T-helper 1 cell treated with Interleukin-12 subunit alpha and Interleukin-12 subunit beta and Interleukin-4 antibody, amounts not matched to agents 30 ng/mL and 1 ng/mL, for 36 hours (primary cell): ENCODE measurements around the gene DDX51. TPM values are rescaled to one million over a fixed set of nuclear protein-coding genes. Genes with fewer than 3 reads are reported as not detected.

Source experiments
- intact Hi-C: fragments of 100-400 bp; cut with micrococcal nuclease; formaldehyde crosslinking; loops from one replicate; pipeline ENCODE4 v1.15.1; 2024
- total RNA-seq: library from RNA; stranded (reverse); gene quantifications from 2 replicates; pipeline ENCODE4 v1.2.3, GENCODE V29; 2022

The DDX51 gene
- 32.6 and 33.1 TPM in 2 replicates for total RNA-seq

GRCh38 chr12:132144115-132144809 is at the start of gene DDX51, which contains the start of gene NOC4L:
Gene DDX51 (minus strand): TSS chr12:132144319. CDS start chr12:132144296, 23 bp downstream.
Gene NOC4L (plus strand): TSS chr12:132144457. CDS start chr12:132144489, 32 bp downstream.
- intact Hi-C loops: loop anchor here (1.0 to 10.0 kb wide), 6 partner anchors 45 to 618 kb away; partner anchors contain the start of genes ANKLE2, EP400, POLE and PXMP2

- intact Hi-C loops: no loop called here
These were observed 47.8 kb upstream of the DDX51 start for GRCh38 chr12:132191715-132192553.

GRCh38 chr12:132190834-132191500 is 46.8 kb upstream of the DDX51 start:
- intact Hi-C loops: no loop called here

- intact Hi-C loops: no loop called here
These were observed 46.1 kb upstream of the DDX51 start for GRCh38 chr12:132190012-132190755.

GRCh38 chr12:132189378-132190011 is 45.4 kb upstream of the DDX51 start:
- intact Hi-C loops: loop anchor here (1.0 to 2.0 kb wide), 11 partner anchors 10 to 1317 kb away; partner anchors contain the start of genes ANKLE2, DDX51, NOC4L and PGAM5

GRCh38 chr12:132188916-132189325 is 44.8 kb upstream of the DDX51 start:
- intact Hi-C loops: loop anchor here (1.0 to 2.0 kb wide), 11 partner anchors 10 to 1316 kb away; partner anchors contain the start of genes ANKLE2, DDX51, NOC4L and PGAM5

GRCh38 chr12:132188451-132188901 is 44.4 kb upstream of the DDX51 start:
- intact Hi-C loops: loop anchor here (2.0 kb wide), 3 partner anchors 522 to 1316 kb away; partner anchors contain the start of genes ANKLE2, PGAM5 and RAN

GRCh38 chr12:132187646-132188450 is 43.7 kb upstream of the DDX51 start:
- intact Hi-C loops: loop anchor here (2.0 kb wide), 3 partner anchors 523 to 1315 kb away; partner anchors contain the start of genes ANKLE2, PGAM5 and RAN

GRCh38 chr12:132186857-132187620 is 42.9 kb upstream of the DDX51 start:
- intact Hi-C loops: loop anchor here (1.0 kb wide), 1 partner anchor 42 kb away; no protein-coding TSS in a partner anchor

GRCh38 chr12:132186208-132186856 is 42.2 kb upstream of the DDX51 start:
- intact Hi-C loops: loop anchor here (1.0 kb wide), 1 partner anchor 41 kb away; no protein-coding TSS in a partner anchor

- intact Hi-C loops: loop anchor here (1.0 kb wide), 1 partner anchor 40 kb away; no protein-coding TSS in a partner anchor
These were observed 41.6 kb upstream of the DDX51 start for GRCh38 chr12:132185705-132186104.

GRCh38 chr12:132182711-132183365 is 38.7 kb upstream of the DDX51 start:
- intact Hi-C loops: no loop called here

GRCh38 chr12:132182206-132182710 is 38.1 kb upstream of the DDX51 start:
- intact Hi-C loops: no loop called here

GRCh38 chr12:132181570-132182200 is 37.6 kb upstream of the DDX51 start:
- intact Hi-C loops: no loop called here

GRCh38 chr12:132180648-132181546 is 36.8 kb upstream of the DDX51 start:
- intact Hi-C loops: no loop called here
